ENCODE measurements around the gene SSR2.

DNA sequence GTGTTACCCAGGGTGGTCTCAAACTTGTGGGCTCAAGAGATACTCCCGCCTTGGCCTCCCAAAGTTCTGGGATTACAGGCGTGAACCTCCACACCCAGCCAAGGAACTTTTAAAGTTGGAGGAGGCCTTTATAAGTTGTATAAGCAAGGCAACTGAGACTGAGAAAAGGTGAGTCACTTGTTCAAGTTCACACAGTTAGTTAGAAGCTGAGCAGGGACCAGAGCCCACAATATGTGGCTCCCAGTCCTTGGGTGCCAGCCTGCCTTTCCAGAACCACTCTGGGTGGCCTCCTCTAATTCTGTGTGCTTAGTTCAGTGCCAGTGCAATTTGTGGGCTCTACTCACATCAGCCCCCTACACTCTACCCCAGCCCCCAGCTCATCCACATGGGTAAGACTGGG is 43.9 kb upstream of the SSR2 start:
- TF ChIP-seq EZH2 (IDR thresholded peaks at IDR 0.05) = no peak
- no peak for TF ChIP-seq POLR2AphosphoS5 (IDR thresholded peaks at IDR 0.05; ENCODE audit: borderline replicate concordance, low read depth, low read length)

Data from SK-N-MC (cell line).